Coronary artery (tissue), 2 donors: ENCODE data around the gene CAMTA1.

Experiments used
- DNase-seq: peaks from one replicate; pipeline ENCODE4 v3.0.0-alpha.2; 2017; ENCODE audit warnings: low spot score
- H3K27ac ChIP-seq, 2 donors: fragments of 200-600 bp; sonication (generic); one replicate each; pipeline ENCODE4 v1.5.1; 2016 to 2019
- H3K4me3 ChIP-seq: fragments of 200-600 bp; sonication (generic); 2 replicates; pipeline ENCODE4 v1.5.1; 2016; ENCODE audit warnings: mild to moderate bottlenecking, moderate library complexity
- TF ChIP-seq, protein P1 (sequence below): fragments of 200-600 bp; sonication (generic); IDR thresholded peaks from one replicate; pipeline ENCODE4 v1.5.1; 2019; ENCODE audit warnings: antibody characterized with exemption

The CAMTA1 gene

DNA sequence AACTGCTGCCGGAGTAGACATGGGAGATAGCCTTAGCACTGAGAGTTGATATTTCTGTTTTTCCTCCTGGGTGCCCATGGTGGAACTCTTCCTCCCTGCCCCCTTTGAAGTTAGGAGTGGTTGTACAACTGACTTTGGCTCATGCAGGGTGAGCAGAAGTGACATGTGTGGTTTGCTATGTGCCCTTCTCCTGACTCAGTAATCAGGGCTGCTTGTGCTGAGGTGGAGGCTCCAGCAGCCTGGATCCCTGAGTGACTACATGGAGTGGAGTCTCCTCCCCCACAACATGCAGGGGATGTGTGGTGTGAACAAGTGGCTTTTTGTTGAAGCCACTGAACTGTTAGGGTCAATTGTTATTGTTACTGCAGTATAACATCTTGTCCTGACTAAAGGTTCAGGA lies 261.6 kb downstream of the CAMTA1 start:
- H3K27ac ChIP-seq: no peak overlapping the region
- H3K4me3 ChIP-seq: no peak overlapping the region
- no peak for DNase-seq
- TF ChIP-seq, protein P1, sequence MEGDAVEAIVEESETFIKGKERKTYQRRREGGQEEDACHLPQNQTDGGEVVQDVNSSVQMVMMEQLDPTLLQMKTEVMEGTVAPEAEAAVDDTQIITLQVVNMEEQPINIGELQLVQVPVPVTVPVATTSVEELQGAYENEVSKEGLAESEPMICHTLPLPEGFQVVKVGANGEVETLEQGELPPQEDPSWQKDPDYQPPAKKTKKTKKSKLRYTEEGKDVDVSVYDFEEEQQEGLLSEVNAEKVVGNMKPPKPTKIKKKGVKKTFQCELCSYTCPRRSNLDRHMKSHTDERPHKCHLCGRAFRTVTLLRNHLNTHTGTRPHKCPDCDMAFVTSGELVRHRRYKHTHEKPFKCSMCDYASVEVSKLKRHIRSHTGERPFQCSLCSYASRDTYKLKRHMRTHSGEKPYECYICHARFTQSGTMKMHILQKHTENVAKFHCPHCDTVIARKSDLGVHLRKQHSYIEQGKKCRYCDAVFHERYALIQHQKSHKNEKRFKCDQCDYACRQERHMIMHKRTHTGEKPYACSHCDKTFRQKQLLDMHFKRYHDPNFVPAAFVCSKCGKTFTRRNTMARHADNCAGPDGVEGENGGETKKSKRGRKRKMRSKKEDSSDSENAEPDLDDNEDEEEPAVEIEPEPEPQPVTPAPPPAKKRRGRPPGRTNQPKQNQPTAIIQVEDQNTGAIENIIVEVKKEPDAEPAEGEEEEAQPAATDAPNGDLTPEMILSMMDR: no peak

DNA sequence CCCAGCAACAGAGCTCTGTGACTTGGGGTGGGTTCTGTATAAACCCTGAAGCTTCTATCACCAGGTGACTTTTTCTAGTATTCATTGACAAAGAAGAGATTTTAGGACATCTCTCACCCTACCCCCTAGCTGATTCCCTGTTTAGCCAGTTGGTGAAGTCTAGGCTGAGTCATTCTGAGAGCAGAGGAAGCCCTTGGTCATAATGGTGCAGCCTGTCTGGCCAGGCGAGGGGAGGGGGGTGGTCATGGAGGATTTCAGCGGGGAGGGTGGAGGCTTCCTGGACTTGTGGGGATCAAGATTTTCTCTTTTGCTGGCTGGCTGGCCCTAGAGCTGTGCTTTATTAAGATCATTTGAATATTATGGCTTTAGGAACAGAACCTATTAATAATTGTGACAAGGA lies 262.6 kb downstream of the CAMTA1 start:
- H3K27ac ChIP-seq: no peak overlapping the region
- DNase-seq: no peak
- H3K4me3 ChIP-seq: no peak overlapping the region
- TF ChIP-seq, protein P1: no peak

DNA sequence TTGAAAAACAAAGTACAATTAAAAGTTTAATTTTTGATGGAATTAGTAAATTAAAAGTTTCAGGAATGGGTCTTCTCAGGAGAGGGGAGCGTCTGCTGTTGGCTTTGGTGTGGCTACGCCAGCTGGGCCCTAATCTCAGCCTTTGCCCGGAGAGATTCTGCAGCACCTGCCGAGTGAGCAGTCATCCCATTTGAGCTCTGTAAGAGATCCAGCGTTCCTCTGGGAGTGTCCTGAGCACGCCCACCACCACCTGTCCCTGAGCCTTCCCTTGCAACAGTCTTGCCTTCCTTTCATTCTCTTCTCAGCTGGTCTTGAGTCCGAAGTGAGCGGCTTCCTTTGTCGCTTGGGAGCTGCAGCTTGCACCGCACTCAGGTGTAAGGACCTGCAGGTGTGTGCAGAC lies 263.1 kb downstream of the CAMTA1 start:
- TF ChIP-seq, protein P1: no peak
- DNase-seq: no peak
- Histone ChIP-seq H3K4me3 (no peak overlapping the region), H3K27ac (no peak overlapping the region)

DNA sequence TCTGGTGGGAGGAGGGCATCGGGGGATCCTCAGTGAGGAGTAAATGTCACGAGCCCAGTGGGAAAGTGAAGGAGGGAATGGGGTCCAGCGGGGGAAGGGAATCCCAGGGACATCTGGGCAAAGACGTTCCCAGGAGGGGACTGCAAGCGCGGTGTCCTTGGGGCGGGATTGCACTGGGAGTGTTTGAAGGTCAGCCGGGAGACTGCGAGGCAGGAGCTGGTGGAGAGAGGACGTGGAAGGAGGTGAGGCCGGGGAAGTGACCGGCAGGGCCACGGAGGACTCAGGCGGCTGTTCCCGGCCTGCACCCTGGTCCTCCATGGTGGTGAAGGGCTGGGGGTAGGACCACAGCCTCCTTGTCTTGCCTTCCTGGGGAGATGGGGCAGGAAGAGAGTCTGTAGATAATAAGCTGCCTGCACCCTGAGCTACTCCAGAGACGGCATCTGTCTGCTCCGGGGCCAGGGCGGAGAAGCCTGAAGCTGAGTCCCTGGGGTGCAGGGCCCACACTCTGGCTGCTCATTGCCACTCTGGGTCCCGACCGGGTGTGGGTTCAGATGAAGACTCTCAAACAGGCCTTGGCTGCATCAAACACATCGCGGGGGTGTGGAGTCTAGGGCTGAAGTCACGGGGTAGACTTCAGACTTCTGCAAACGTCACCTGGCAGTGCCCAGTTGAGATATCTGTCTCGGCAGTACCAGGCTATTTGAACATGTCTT lies 264.8 kb downstream of the CAMTA1 start:
- TF ChIP-seq, protein P1: no peak
- Histone ChIP-seq H3K4me3 (no peak overlapping the region), H3K27ac (no peak overlapping the region)
- DNase-seq: no peak

DNA sequence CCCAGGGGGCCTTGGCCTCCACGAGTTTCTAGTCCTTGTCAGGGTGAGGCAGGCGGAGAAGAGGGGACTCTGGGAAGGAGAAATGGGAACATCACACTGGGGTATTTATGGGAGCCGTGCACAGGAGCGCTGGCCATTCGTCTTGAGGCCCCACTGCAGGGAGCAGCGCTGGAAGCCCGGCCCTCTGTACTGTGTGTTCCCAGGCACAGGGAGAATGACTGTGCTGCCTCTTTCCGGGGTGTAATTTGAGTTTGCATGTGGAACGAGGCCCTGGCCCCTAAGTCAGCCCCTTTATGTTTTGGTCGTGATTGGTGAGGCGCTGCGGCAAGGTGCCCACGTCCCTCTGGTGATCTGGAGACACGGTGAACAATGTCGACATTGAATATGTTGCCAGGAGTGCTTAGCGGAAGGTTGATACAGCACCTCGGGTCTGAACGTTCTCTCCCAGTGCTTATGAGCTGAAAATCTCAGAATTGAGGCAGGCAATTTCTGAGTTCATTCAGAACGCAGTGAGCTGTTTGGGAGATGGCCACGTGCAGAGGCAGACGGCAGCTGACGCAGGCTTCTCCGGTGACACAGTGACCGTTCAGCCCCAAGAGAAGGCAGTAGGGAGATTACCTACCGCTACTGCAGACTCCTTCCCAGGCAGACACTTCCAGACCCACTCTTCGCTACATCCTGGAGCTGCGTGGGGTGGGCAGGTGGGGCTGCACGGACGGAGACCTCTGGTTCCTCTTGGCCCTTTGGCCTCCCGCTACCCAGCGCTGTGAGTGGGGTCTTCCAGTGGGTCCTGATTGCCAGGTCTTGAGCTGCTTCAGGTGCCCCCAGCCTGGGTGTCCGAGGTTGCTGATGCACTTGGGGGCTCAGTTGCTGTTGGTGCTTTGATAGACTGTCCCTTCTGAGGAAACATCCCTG lies 265.8 kb downstream of the CAMTA1 start:
- TF ChIP-seq, protein P1: no peak
- Histone ChIP-seq H3K4me3 (no peak overlapping the region), H3K27ac (no peak overlapping the region)
- no peak for DNase-seq

DNA sequence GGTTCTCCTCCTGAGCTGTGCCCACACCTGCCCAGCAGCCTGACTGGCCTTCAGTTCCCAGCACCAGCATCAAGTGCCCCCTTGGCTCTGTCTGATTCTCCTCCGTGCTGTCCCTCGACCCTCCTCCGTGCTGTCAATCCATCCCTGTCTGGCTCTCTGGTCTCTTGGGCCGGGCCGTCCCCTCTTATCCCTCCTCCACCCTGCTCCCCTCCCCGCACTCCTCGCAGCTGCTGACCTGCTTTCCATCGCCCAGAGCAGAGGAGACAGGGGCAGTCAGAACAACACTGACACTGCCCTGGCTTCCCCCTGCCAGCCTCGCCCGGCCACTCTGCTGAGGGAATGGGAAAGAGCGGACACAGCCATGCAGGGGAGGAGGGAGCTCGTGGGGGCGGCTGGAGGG lies 267.4 kb downstream of the CAMTA1 start:
- Histone ChIP-seq H3K4me3 (no peak overlapping the region), H3K27ac (no peak overlapping the region)
- DNase-seq: no peak
- TF ChIP-seq, protein P1: no peak
